Transverse colon (tissue), 4 donors: Measurements from ENCODE around the gene WWOX.

Experiments
- CTCF ChIP-seq, 5 experiments: fragments of 200-600 bp in 3 of 5; fragments of 450-650 bp in 2 of 5; sonication (generic) in 3 of 5; IDR thresholded peaks; 1 replicate in 2 of 5; 2 replicates in 3 of 5; pipeline ENCODE4 v1.5.1; 2016 to 2017; ENCODE audit warnings: antibody characterized with exemption in 5 of 5, inconsistent platforms in 3 of 5, mild to moderate bottlenecking in 2 of 5, moderate library complexity in 1 of 5
- POLR2A ChIP-seq: fragments of 450-650 bp; IDR thresholded peaks from one replicate; pipeline ENCODE4 v1.6.1; 2016; ENCODE audit warnings: antibody characterized with exemption, mild to moderate bottlenecking, moderate library complexity
- POLR2AphosphoS5 ChIP-seq, 3 donors: sonication (generic); formaldehyde crosslinking; IDR thresholded peaks; one replicate each; pipeline ENCODE4 v1.6.1; 2016; ENCODE audit warnings: antibody characterized with exemption in 3 of 3

- TF ChIP-seq POLR2A, result no peak
- TF ChIP-seq CTCF (IDR thresholded peaks at IDR 0.05), result no peak
- no peak for TF ChIP-seq POLR2AphosphoS5 (IDR thresholded peaks at IDR 0.05)
Observed at GRCh38 chr16:79110242-79110641, 1010.8 kb downstream of the WWOX start.
